K562 (cell line): ENCODE measurements around the gene GDAP1L1. TPM values are rescaled to one million over a fixed set of nuclear protein-coding genes. Genes with fewer than 3 reads are reported as not detected.

Experiments
- ATAC-seq: fragments of 200-7000 bp; cut with Tn5 transposase; 3 replicates; pipeline ENCODE4 v1.9.1; 2020; ENCODE audit warnings: moderate library complexity
- BruUV-seq: library from RNA; stranded (reverse); fragments of 400-500 nt; replicated peaks from 2 replicates; lab custom pipeline; 2021; lab: Mats Ljungman, UMichigan
- CTCF ChIA-PET: fragments of 300-600 bp; formaldehyde crosslinking; extraction: SDS; loops from one replicate; lab custom pipeline; 2021; ENCODE audit warnings: low intra/inter-chr PET ratio; lab: Yijun Ruan, JAX
- POLR2A ChIA-PET: fragments of 300-600, 350-650 bp; sonication (Branson Sonifier 250); formaldehyde crosslinking; extraction: SDS; loops from one replicate; lab custom pipeline; 2021; ENCODE audit warnings: antibody characterized with exemption, inconsistent platforms; lab: Yijun Ruan, JAX
- DNase-seq, 4 experiments: peaks; one replicate each; pipeline versions ENCODE4 v3.0.0 to v3.0.0-alpha.2; 2011 to 2018; ENCODE audit warnings: low spot score in 3 of 4, mixed read lengths in 3 of 4; ENCODE audit errors: extremely low read depth in 1 of 4
- FAIRE-seq: peaks from 2 replicates; lab custom pipeline; 2011; peaks lifted over from hg19 to GRCh38; lab: Jason Lieb, UNC
- H2AFZ ChIP-seq: 2 replicates; pipeline ENCODE4 v1.6.0; 2011; ENCODE audit warnings: low read depth, low read length, control low read depth, inconsistent platforms
- H3K27ac ChIP-seq: fragments of 200-600 bp; 3 replicates; pipeline ENCODE4 v1.8.0; 2011; ENCODE audit warnings: low read depth, mild to moderate bottlenecking, control low read depth, inconsistent platforms, low read length, moderate library complexity, mixed read lengths; ENCODE audit errors: extremely low read depth
- H3K27me3 ChIP-seq, 2 experiments: fragments of 300-600 bp in 1 of 2; 2 replicates in 1 of 2; 3 replicates in 1 of 2; pipeline versions ENCODE4 v1.6.0 to v1.8.0; 2011; ENCODE audit warnings: inconsistent platforms in 2 of 2, low read length in 2 of 2, mild to moderate bottlenecking in 1 of 2, mixed read lengths in 1 of 2, moderate library complexity in 1 of 2; ENCODE audit not compliant: control insufficient read depth in 2 of 2, insufficient read depth in 2 of 2
- H3K36me3 ChIP-seq: fragments of 300-600 bp; 3 replicates; pipeline ENCODE4 v1.8.0; 2011; ENCODE audit warnings: mild to moderate bottlenecking, low read length, inconsistent platforms; ENCODE audit not compliant: control insufficient read depth, insufficient read depth
- H3K4me1 ChIP-seq, 2 experiments: fragments of 200-600 bp in 1 of 2; replicated peaks in 1 of 2; 2 replicates in 1 of 2; 3 replicates in 1 of 2; pipeline versions ENCODE4 v1.5.1 to v1.8.0; 2011; ENCODE audit warnings: inconsistent platforms in 2 of 2, low read length in 2 of 2, mild to moderate bottlenecking in 1 of 2, mixed read lengths in 1 of 2, moderate library complexity in 1 of 2; ENCODE audit not compliant: control insufficient read depth in 2 of 2, insufficient read depth in 2 of 2
- H3K4me2 ChIP-seq: 2 replicates; pipeline ENCODE4 v1.6.1; 2011; ENCODE audit warnings: low read length, control low read depth, inconsistent platforms, mixed read lengths; ENCODE audit not compliant: insufficient read depth
- H3K4me3 ChIP-seq: fragments of 200-600 bp; sonication (generic), shearing (Covaris generic); 2 replicates; pipeline ENCODE4 v1.5.1; 2016; ENCODE audit warnings: control low read depth, inconsistent platforms
- H3K79me2 ChIP-seq: fragments of 200-600 bp; 3 replicates; pipeline ENCODE4 v1.8.0; 2011; ENCODE audit warnings: low read length, inconsistent platforms; ENCODE audit not compliant: control insufficient read depth, insufficient read depth
- H3K9ac ChIP-seq, 2 experiments: 2 replicates each; pipeline versions ENCODE4 v1.6.0 to v1.6.1; 2011; ENCODE audit warnings: low read depth in 2 of 2, low read length in 2 of 2, control low read depth in 1 of 2, inconsistent platforms in 1 of 2, mild to moderate bottlenecking in 1 of 2, mixed read lengths in 1 of 2; ENCODE audit not compliant: insufficient read depth in 1 of 2
- H3K9me1 ChIP-seq: one replicate; pipeline ENCODE4 v1.6.0; 2011; ENCODE audit warnings: inconsistent platforms, mild to moderate bottlenecking, low read length, moderate library complexity; ENCODE audit not compliant: control insufficient read depth, insufficient read depth
- H3K9me3 ChIP-seq: replicated peaks from 2 replicates; pipeline ENCODE4 v1.5.1; 2011; ENCODE audit warnings: low read depth, low read length, inconsistent platforms; ENCODE audit not compliant: control insufficient read depth, insufficient read depth
- H4K20me1 ChIP-seq: replicated peaks from 2 replicates; pipeline ENCODE4 v1.6.1; 2011; ENCODE audit warnings: low read length, inconsistent platforms, mixed read lengths; ENCODE audit not compliant: control insufficient read depth, insufficient read depth
- C11orf30 ChIP-seq: fragments of 450-650 bp; IDR thresholded peaks from 2 replicates; pipeline ENCODE4 v1.6.1; 2016; ENCODE audit warnings: low read depth, mild to moderate bottlenecking
- DIDO1 ChIP-seq: fragments of 450-650 bp; IDR thresholded peaks from 2 replicates; pipeline ENCODE4 v1.6.1; 2016; ENCODE audit warnings: low read depth, missing biosample characterization, missing genetic modification characterization
- ELF2 ChIP-seq: fragments of 250-450 bp; sonication (Bioruptor Pico); IDR thresholded peaks from 2 replicates; pipeline ENCODE4 v1.5.0; 2021; ENCODE audit warnings: mild to moderate bottlenecking
- FOXJ2 ChIP-seq: fragments of 200-800 bp; sonication (Bioruptor generic); IDR thresholded peaks from 2 replicates; pipeline ENCODE4 v1.6.1; 2016; ENCODE audit warnings: missing genetic modification characterization, missing compliant biosample characterization
- HCFC1 ChIP-seq: IDR thresholded peaks from 2 replicates; pipeline ENCODE4 v1.6.1; 2012; ENCODE audit warnings: low read depth, low read length, improper control_type of control experiment
- NEUROD1 ChIP-seq: fragments of 150-350 bp; IDR thresholded peaks from 2 replicates; pipeline ENCODE4 v1.6.1; 2014; ENCODE audit warnings: borderline replicate concordance, low read length, low read depth; ENCODE audit not compliant: partially characterized antibody
- NFATC3 ChIP-seq: fragments of 450-650 bp; IDR thresholded peaks from 2 replicates; pipeline ENCODE4 v1.6.1; 2017; ENCODE audit warnings: mild to moderate bottlenecking
- NFIX ChIP-seq: fragments of 250-450 bp; sonication (Bioruptor Pico); IDR thresholded peaks from 2 replicates; pipeline ENCODE4 v1.4.0; 2020; ENCODE audit warnings: low read depth, mild to moderate bottlenecking, moderate library complexity
- POLR2A ChIP-seq: fragments of 450-650 bp; conservative IDR thresholded peaks from 2 replicates; pipeline ENCODE4 v1.6.1; 2016
- TRIM24 ChIP-seq, 2 experiments: fragments of 450-650 bp; IDR thresholded peaks; 2 replicates each; pipeline ENCODE4 v1.6.1; 2016
- ZNF143 ChIP-seq: sonication (generic); formaldehyde crosslinking; IDR thresholded peaks from 2 replicates; pipeline ENCODE4 v1.9.0; 2022; ENCODE audit warnings: mild to moderate bottlenecking, missing genetic modification reagents
- ZNF239 ChIP-seq: fragments of 250-450 bp; sonication (Bioruptor Pico); IDR thresholded peaks from 2 replicates; pipeline ENCODE4 v1.4.0; 2020; ENCODE audit warnings: mild to moderate bottlenecking
- ZNF511 ChIP-seq: sonication (generic); formaldehyde crosslinking; IDR thresholded peaks from 2 replicates; pipeline ENCODE4 v1.8.0; 2022; ENCODE audit warnings: mild to moderate bottlenecking, missing genetic modification reagents
- ZNF57 ChIP-seq: fragments of 450-650 bp; formaldehyde crosslinking; IDR thresholded peaks from 2 replicates; pipeline ENCODE4 v1.4.0; 2020; ENCODE audit warnings: mild to moderate bottlenecking, moderate library complexity
- WGBS: fragments of 100-300 bp; shearing (Covaris generic); methylation state at CpG from one replicate; pipeline ENCODE4 v1.1.6; 2016; ENCODE audit warnings: low coverage, mixed read lengths; ENCODE audit not compliant: insufficient coverage; ENCODE audit errors: missing lambda C conversion rate; 5-methylcytosine and 5-hydroxymethylcytosine counted together
- in situ Hi-C: fragments of 300-500 bp; cut with MboI; formaldehyde crosslinking; loops from 4 replicates; pipeline ENCODE4 v1.15.0; 2018; ENCODE audit warnings: inconsistent platforms, mixed read lengths
- intact Hi-C: fragments of 100-400 bp; cut with micrococcal nuclease; formaldehyde crosslinking; loops from 2 replicates; pipeline ENCODE4 v1.14.2; 2022
- polyA plus RNA-seq, 8 experiments: library from polyadenylated mRNA; depleted of rRNA in 4 of 8; stranded (reverse) in 5 of 8; unstranded in 3 of 8; fragments of >200 nt; fragmentation: Nextera tagmentation in 2 of 8; fragmentation: Illumina TruSeq in 1 of 8; extraction: Ambion mirVana in 2 of 8; extraction: Trizol in 1 of 8; gene quantifications; 2 replicates each; pipeline versions ENCODE4 v1.2.1 to v1.2.3, GENCODE V29; 2011 to 2014; ENCODE audit warnings: inconsistent platforms in 1 of 8, missing spikeins in 1 of 8
- total RNA-seq, 7 experiments: library from RNA; depleted of rRNA in 6 of 7; stranded (reverse); fragments of >200 nt in 6 of 7; fragmentation: Illumina TruSeq in 2 of 7; extraction: Trizol in 2 of 7; gene quantifications; 2 replicates each; pipeline versions ENCODE4 v1.2.1 to v1.2.3, GENCODE V29; 2011 to 2021; ENCODE audit warnings: low replicate concordance in 1 of 7
- TF ChIP-seq, protein P1 (sequence below): fragments of 450-650 bp; IDR thresholded peaks from 2 replicates; pipeline ENCODE4 v1.6.1; 2016; ENCODE audit warnings: mild to moderate bottlenecking

The GDAP1L1 gene
- total and polyA plus RNA-seq, 9 of the 15 experiments (the other 6 are each of a cell fraction or from before 2014, with no cell fraction given) = 0.06 to 0.40 (median 0.19) TPM; not detected in 5

DNA sequence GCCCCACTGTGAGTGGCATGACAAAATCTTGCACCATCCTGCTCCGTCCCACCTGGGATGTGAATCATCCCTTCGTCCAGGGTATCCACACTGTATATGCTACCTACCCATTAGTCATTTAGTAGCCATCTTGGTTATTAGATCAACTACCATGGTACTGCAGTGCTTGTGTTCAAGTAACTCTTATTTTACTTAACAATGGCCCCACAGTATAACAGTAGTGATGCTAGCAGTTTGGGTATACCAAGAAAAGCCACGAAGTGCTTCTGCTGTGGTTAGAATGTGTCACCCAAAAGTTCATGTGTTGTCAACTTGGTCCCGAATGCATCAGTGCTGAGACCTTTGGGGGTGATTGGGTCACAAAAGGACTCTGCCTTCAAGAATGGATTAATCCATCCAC lies 48.2 kb upstream of the GDAP1L1 start:
- FAIRE-seq (no peak), ATAC-seq (no peak), DNase-seq (no peak)
- peaks cover 5% of the 10 kb centered on the region; the same call in 1 of the 3 replicates for H3K79me2 ChIP-seq
- no peak overlapping the region for H3K9ac ChIP-seq
- no peak overlapping the region for H3K27ac ChIP-seq
- WGBS = 90% methylated on average over 4 of the region's 4 CpGs
- peaks cover 68% of the 10 kb centered on the region for H3K36me3 ChIP-seq
- no peak overlapping the region for H2AFZ ChIP-seq
- intact Hi-C loops (no loop called here), in situ Hi-C loops (no loop called here)
- BruUV-seq = no TSS peak
- H3K4me3 ChIP-seq = no peak overlapping the region
- TF ChIP-seq NFATC3 = no peak
- TF ChIP-seq ELF2 (CRISPR knock-in tag) = no peak
- TF ChIP-seq TRIM24 (IDR thresholded peaks at IDR 0.05) = no peak
- no peak for TF ChIP-seq NFIX (CRISPR knock-in tag)
- TF ChIP-seq, protein P1, sequence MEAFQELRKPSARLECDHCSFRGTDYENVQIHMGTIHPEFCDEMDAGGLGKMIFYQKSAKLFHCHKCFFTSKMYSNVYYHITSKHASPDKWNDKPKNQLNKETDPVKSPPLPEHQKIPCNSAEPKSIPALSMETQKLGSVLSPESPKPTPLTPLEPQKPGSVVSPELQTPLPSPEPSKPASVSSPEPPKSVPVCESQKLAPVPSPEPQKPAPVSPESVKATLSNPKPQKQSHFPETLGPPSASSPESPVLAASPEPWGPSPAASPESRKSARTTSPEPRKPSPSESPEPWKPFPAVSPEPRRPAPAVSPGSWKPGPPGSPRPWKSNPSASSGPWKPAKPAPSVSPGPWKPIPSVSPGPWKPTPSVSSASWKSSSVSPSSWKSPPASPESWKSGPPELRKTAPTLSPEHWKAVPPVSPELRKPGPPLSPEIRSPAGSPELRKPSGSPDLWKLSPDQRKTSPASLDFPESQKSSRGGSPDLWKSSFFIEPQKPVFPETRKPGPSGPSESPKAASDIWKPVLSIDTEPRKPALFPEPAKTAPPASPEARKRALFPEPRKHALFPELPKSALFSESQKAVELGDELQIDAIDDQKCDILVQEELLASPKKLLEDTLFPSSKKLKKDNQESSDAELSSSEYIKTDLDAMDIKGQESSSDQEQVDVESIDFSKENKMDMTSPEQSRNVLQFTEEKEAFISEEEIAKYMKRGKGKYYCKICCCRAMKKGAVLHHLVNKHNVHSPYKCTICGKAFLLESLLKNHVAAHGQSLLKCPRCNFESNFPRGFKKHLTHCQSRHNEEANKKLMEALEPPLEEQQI = no peak
- no peak for TF ChIP-seq C11orf30
- TF ChIP-seq FOXJ2 (tag) = no peak
- TF ChIP-seq ZNF143 (CRISPR knock-in tag) = no peak
- TF ChIP-seq ZNF57 (CRISPR knock-in tag) = no peak
- no peak for TF ChIP-seq NEUROD1
- TF ChIP-seq ZNF239 = no peak
- no peak for TF ChIP-seq HCFC1
- no peak for TF ChIP-seq POLR2A
- no peak for TF ChIP-seq DIDO1
- no peak for TF ChIP-seq ZNF511 (CRISPR knock-in tag)
- H4K20me1 ChIP-seq = 0 out of 2 replicates have a peak, but pooled peaks cover 6% of the 10 kb centered on the region
- ChIA-PET POLR2A (no interaction called here), CTCF (no interaction called here)
- peaks cover 0 to 8% of the 10 kb centered on the region in 2 experiments; a peak in 2 of 5 replicates for H3K4me1 ChIP-seq
- no peak overlapping the region for H3K4me2 ChIP-seq
- peaks cover 3% of the 10 kb centered on the region for H3K9me1 ChIP-seq
- H3K27me3 ChIP-seq = no peaks in the 10 kb centered on the region
- H3K9me3 ChIP-seq = no peaks in the 10 kb centered on the region
